HEK293T (cell line): ENCODE results near the gene ATP13A2.

Source experiments
- CTCF ChIA-PET: fragments of 350-600 bp; formaldehyde crosslinking; extraction: SDS; loops from one replicate; lab custom pipeline; 2021; ENCODE audit warnings: antibody characterized with exemption, inconsistent platforms; lab: Yijun Ruan, JAX
- POLR2A ChIA-PET: fragments of 350-600 bp; formaldehyde crosslinking; extraction: SDS; loops from one replicate; lab custom pipeline; 2020; ENCODE audit warnings: antibody characterized with exemption, inconsistent platforms; lab: Yijun Ruan, JAX
- DNase-seq: peaks from one replicate; pipeline ENCODE4 v3.0.0; 2012; ENCODE audit warnings: mixed read lengths; ENCODE audit errors: extremely low spot score
- ARNT ChIP-seq: fragments of 450-650 bp; IDR thresholded peaks from 2 replicates; pipeline ENCODE4 v1.6.1; 2017; ENCODE audit warnings: mild to moderate bottlenecking
- BHLHE40 ChIP-seq: fragments of 450-650 bp; IDR thresholded peaks from 2 replicates; pipeline ENCODE4 v1.6.1; 2016; ENCODE audit warnings: mild to moderate bottlenecking, moderate library complexity, borderline replicate concordance
- CTBP1 ChIP-seq: fragments of 450-650 bp; IDR thresholded peaks from 2 replicates; pipeline ENCODE4 v1.6.1; 2016; ENCODE audit warnings: borderline replicate concordance
- ELF4 ChIP-seq: fragments of 450-650 bp; IDR thresholded peaks from 2 replicates; pipeline ENCODE4 v1.6.1; 2017; ENCODE audit warnings: antibody characterized with exemption
- FOXA1 ChIP-seq: fragments of 450-650 bp; IDR thresholded peaks from 2 replicates; pipeline ENCODE4 v1.6.1; 2016; ENCODE audit warnings: mild to moderate bottlenecking
- FOXK2 ChIP-seq: fragments of 450-650 bp; IDR thresholded peaks from 2 replicates; pipeline ENCODE4 v1.6.1; 2016; ENCODE audit warnings: mild to moderate bottlenecking
- FOXM1 ChIP-seq: fragments of 450-650 bp; IDR thresholded peaks from 2 replicates; pipeline ENCODE4 v1.6.1; 2017; ENCODE audit warnings: mild to moderate bottlenecking, borderline replicate concordance
- HDGF ChIP-seq: fragments of 450-650 bp; IDR thresholded peaks from 2 replicates; pipeline ENCODE4 v1.6.1; 2017; ENCODE audit warnings: antibody characterized with exemption, borderline replicate concordance
- L3MBTL2 ChIP-seq: fragments of 450-650 bp; conservative IDR thresholded peaks from 2 replicates; pipeline ENCODE4 v1.6.1; 2016; ENCODE audit warnings: mild to moderate bottlenecking
- LEF1 ChIP-seq: fragments of 450-650 bp; IDR thresholded peaks from 2 replicates; pipeline ENCODE4 v1.6.1; 2017; ENCODE audit warnings: mild to moderate bottlenecking, borderline replicate concordance
- NFRKB ChIP-seq: fragments of 450-650 bp; IDR thresholded peaks from 2 replicates; pipeline ENCODE4 v1.6.1; 2016; ENCODE audit warnings: mild to moderate bottlenecking, moderate library complexity
- SP1 ChIP-seq: fragments of 450-650 bp; IDR thresholded peaks from 2 replicates; pipeline ENCODE4 v1.6.1; 2017
- SUZ12 ChIP-seq: fragments of 450-650 bp; IDR thresholded peaks from 2 replicates; pipeline ENCODE4 v1.6.1; 2016; ENCODE audit warnings: mild to moderate bottlenecking
- TARDBP ChIP-seq: fragments of 450-650 bp; IDR thresholded peaks from 2 replicates; pipeline ENCODE4 v1.6.1; 2016
- ZNF384 ChIP-seq: fragments of 450-650 bp; IDR thresholded peaks from 2 replicates; pipeline ENCODE4 v1.6.1; 2016
- TF ChIP-seq, protein P1 (sequence below): fragments of 450-650 bp; IDR thresholded peaks from 2 replicates; pipeline ENCODE4 v1.6.1; 2016

The ATP13A2 gene

DNA sequence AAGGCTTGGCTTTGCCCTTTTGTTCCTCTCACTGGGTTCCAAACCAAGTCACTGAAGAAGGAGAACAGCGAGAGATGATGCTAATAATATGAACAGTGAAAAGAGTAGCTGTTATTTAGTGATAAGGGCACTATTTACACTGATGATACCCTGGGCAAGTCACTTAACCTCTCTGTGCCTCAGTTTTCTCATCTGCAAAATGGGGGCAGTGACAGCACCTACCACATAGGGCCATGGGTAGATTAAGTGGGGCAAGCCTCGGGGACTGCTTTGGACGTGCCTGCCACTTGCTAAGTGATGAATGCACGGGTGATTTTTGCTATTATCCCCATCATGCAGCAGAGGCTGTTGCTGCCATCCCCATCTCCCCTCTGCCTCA, 9.2 kb downstream of the ATP13A2 start:
- TF ChIP-seq CTBP1 = no peak
- no peak for TF ChIP-seq TARDBP
- no peak for TF ChIP-seq FOXA1
- TF ChIP-seq ELF4 = no peak
- TF ChIP-seq LEF1 = no peak
- TF ChIP-seq ARNT = no peak
- TF ChIP-seq, protein P1, sequence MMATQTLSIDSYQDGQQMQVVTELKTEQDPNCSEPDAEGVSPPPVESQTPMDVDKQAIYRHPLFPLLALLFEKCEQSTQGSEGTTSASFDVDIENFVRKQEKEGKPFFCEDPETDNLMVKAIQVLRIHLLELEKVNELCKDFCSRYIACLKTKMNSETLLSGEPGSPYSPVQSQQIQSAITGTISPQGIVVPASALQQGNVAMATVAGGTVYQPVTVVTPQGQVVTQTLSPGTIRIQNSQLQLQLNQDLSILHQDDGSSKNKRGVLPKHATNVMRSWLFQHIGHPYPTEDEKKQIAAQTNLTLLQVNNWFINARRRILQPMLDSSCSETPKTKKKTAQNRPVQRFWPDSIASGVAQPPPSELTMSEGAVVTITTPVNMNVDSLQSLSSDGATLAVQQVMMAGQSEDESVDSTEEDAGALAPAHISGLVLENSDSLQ = no peak
- TF ChIP-seq BHLHE40 = no peak
- TF ChIP-seq SP1 = no peak
- no peak for TF ChIP-seq L3MBTL2
- no peak for TF ChIP-seq SUZ12
- TF ChIP-seq NFRKB = no peak
- TF ChIP-seq FOXK2 = no peak
- no peak for TF ChIP-seq ZNF384
- TF ChIP-seq HDGF = no peak
- TF ChIP-seq FOXM1 = no peak
- ChIA-PET CTCF (no interaction called here), POLR2A (no interaction called here)
- DNase-seq = no peak

- ChIA-PET CTCF (interaction anchor here (0.7 kb wide), 1 partner anchor 1145 kb away, joined by 7 read pairs; no protein-coding TSS in a partner anchor), POLR2A (no interaction called here)
- TF ChIP-seq ZNF384 (no peak), NFRKB (no peak)
- DNase-seq = no peak
These were observed 9.8 kb downstream of the ATP13A2 start for GRCh38 chr1:17001760-17002523.

DNA sequence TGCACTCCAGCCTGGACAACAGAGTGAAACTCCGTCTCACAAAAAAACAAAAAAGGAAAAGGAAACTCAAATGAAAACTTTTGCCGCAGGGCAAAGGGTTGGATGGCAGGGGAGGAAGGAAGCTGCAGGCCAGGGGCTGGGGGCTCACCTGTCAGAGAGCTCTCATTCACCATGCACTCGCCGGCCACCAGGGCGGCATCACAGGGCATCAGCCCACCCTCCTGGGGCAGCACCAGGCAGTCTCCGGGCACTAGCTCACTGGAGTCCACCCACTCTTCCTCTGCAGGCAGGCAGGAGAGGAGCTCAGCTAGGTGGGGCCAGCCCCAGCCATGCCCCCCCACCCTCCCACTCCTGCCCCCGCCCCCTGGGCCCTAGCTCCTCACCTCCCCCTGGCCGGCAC, 11.9 kb downstream of the ATP13A2 start:
- no peak for TF ChIP-seq ARNT
- TF ChIP-seq BHLHE40 = no peak
- no peak for TF ChIP-seq SUZ12
- no peak for TF ChIP-seq FOXK2
- TF ChIP-seq, protein P1 = no peak
- no peak for TF ChIP-seq LEF1
- no peak for TF ChIP-seq ZNF384
- no peak for TF ChIP-seq FOXA1
- TF ChIP-seq HDGF = no peak
- TF ChIP-seq CTBP1 = no peak
- no peak for TF ChIP-seq ELF4
- no peak for DNase-seq
- ChIA-PET POLR2A (interaction anchor here (1.0 kb wide), 1 partner anchor 12 kb away, joined by 5 read pairs; no protein-coding TSS in a partner anchor), CTCF (no interaction called here)

DNA sequence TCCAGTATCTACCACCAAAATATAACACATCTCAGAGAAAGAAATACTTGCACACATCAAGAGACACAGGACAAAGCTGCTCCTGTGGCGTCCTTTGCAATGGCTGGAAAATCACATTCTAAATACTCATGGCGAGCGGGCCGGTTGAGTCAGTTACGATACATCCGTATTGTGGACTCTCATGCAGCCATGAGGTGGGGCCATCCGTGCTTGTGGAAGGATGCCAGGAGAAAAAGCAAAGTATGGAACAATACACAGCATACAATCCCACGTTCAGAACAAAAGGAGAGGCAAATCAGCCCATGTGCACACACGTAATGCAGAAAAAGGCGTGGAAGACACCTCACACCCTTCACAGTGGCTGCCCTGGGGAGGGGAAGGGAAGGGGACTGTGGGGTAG, 13.1 kb downstream of the ATP13A2 start:
- no peak for TF ChIP-seq NFRKB
- no peak for TF ChIP-seq ARNT
- TF ChIP-seq SUZ12 = no peak
- TF ChIP-seq ZNF384 = no peak
- no peak for TF ChIP-seq CTBP1
- TF ChIP-seq, protein P1 = no peak
- no peak for TF ChIP-seq L3MBTL2
- no peak for TF ChIP-seq FOXK2
- no peak for TF ChIP-seq BHLHE40
- TF ChIP-seq FOXM1 = no peak
- TF ChIP-seq FOXA1 = no peak
- DNase-seq = no peak
- ChIA-PET CTCF (interaction anchor here (1.0 kb wide), 1 partner anchor 35 kb away, joined by 3 read pairs; no protein-coding TSS in a partner anchor), POLR2A (no interaction called here)

GRCh38 chr1:16996845-16997244, 14.9 kb downstream of the ATP13A2 start:
- CTCF ChIA-PET = interaction anchor here (0.6 kb wide), 1 partner anchor 34 kb away, joined by 7 read pairs; no protein-coding TSS in a partner anchor
- POLR2A ChIA-PET = no interaction called here
- TF ChIP-seq SP1 (no peak), SUZ12 (no peak), NFRKB (no peak), FOXK2 (no peak), ARNT (no peak), FOXM1 (no peak), FOXA1 (no peak), ELF4 (no peak), ZNF384 (no peak), CTBP1 (no peak), LEF1 (no peak), TARDBP (no peak), L3MBTL2 (no peak), BHLHE40 (no peak)
- TF ChIP-seq, protein P1 = no peak
- DNase-seq = no peak

- CTCF ChIA-PET = no interaction called here
- no peak for TF ChIP-seq TARDBP
- no peak for TF ChIP-seq HDGF
- TF ChIP-seq FOXK2 = no peak
- TF ChIP-seq CTBP1 = no peak
- DNase-seq = no peak
- POLR2A ChIA-PET = no interaction called here
These were observed 18.1 kb downstream of the ATP13A2 start for GRCh38 chr1:16993521-16994038.
